Measurements from ENCODE around the gene MYO5C.
"Not testable (repeated sequence)": the region's sequence is repeated elsewhere in the genome, so short reads cannot be mapped to it uniquely, and the experiment has no call there.

The MYO5C gene

GRCh38 chr15:52165494-52166131 is 130.0 kb downstream of the MYO5C start:
- not testable (repeated sequence) for DNase-seq

DNA sequence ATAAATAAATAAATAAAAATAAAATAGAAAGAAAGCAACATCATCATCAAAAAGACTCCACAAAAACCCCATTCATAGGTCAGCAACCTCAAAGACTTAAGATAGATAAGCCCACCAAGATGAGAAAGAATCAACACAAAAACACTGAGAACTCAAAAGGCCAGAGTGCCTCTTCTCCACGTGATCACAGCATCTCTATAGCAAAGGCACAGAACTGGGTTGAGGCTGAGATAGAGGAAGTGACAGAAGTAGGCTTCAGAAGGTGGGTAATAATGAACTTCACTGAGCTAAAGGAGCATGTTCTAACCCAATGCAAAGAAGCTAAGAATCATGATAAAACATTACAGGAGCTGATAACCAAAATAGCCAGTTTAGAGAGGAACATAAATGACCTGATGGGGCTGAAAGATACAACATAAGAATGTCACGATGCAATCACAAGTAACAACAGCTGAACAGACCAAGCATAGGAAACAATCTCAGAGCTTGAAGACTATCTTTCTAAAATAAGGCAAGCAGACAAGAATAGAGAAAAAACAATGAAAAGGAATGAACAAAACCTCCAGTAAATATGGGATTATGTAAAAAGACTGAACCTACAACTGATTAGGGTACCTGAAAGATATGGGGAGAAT is 130.9 kb downstream of the MYO5C start:
- DNase-seq, result no peak

DNA sequence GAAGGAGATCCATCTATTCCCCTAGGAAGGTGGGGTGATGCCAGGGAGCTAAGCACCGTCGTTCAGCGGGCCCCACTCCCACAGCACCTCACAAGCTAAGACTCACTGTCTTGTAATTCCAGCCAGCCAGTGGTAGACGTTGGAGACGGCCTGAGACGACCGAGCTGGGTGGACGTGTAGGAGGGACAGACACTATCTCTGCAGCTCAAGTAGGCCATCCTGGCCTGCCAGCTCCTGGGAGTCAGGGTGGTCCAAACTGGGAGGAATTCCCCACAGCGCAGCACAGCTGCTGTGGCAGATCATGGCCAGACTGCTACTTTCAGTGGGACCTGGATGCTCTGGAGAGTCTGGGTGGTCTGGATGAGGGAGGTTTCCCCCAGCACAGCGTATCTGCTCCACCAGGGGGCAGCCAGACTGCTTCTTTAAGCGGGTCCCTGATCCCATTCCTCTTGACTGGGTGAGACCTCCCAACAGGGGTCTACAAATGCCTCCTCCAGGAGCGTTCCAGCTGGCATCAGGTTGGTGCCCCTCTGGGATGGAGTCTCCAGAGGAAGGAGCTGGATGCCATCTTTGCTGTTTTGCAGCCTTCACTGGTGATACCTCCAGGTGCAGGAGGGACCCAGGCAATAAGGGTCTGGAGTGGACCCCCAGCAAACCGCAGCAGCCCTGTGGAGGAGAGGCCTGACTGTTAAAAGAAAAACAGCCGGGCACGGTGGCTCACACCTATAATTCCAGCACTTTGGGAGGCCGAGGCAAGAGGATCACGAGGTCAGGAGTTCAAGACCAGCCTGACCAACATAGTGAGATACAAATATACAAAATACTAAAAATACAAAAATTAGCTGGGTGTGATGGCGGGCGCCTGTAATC is 132.0 kb downstream of the MYO5C start:
- DNase-seq, result no peak

- DNase-seq, result no peak
Observed at GRCh38 chr15:52162876-52163275, 132.7 kb downstream of the MYO5C start.

GRCh38 chr15:52162260-52162659 is 133.3 kb downstream of the MYO5C start:
- DNase-seq, result no peak

DNA sequence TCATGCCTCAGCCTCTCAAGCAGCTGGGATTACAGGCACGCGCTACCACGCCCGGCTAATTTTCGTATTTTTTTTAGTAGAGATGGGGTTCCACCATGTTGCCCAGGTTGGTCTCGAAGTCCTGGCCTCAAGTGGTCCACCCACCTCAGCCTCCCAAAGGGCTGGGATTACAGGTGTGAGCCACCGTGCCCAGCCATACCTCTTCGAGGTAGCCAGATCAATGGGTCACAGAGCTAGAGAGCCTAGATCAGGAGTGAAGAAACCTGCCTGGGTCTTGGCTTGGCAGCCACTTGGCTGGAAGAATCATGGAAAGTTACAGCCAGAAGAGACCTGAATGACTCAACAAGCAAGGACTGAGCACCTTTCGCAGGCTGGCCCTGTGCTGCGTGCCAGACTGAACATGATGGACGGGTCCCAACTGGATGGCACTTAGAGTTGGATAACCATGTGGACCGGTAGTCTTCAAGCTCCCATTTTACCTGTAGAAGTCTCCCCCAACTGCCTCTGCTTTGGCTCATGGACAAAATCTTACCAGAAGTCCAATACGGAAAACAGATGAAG is 134.1 kb downstream of the MYO5C start:
- DNase-seq, result no peak

DNA sequence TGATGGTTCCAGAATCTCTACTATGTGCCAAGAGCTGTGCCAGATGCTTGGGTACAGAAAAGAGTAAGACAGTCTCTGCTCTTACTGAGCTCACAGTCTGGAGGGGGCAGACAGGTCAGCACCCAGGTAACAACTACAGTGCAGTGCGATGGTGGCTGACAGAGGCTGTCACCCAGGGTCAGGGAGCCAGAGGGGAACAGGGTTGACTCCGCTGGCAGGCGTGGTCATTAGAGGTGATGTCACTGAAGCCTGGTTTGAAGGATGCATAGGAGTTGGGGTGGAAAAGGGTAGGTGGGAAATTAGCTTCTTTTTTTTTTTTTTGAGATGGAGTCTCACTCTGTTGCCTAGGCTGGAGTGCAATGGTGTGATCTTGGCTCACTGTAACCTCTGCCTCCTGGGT is 136.0 kb downstream of the MYO5C start:
- no peak for DNase-seq

DNA sequence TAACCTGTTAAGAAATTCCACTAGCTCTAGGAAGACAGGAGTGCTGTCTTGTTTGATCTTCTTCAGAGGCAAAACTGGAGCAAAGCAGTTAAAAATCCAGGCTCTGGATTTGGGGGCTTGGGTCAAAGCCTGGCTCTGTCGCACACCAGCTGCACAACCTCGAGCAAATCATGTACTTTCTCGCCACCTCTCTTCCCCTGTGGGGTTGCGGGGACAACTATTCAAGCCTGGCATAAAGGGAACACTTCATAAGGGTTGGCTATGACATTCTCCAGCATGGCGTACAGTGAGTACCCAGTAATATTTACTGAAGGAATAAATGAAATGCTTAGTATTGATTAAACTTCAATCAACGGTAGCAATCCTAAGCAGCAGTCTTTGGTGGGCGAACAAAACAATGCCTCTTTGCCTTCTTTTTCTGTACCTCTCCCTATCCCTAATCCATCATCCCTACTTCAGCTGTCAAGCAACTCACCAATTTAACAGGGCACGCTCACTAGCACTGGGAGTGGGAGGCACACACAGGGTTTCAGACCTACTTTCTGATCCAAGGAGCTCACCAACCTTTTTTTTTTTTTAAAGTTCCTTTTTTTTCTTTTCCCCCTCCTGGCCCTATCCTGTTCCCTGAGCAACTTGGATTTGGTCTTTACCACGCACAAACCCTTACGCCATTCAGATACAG is 137.4 kb downstream of the MYO5C start:
- no peak for DNase-seq

GRCh38 chr15:52155878-52156277 is 139.7 kb downstream of the MYO5C start:
- no peak for DNase-seq

DNA sequence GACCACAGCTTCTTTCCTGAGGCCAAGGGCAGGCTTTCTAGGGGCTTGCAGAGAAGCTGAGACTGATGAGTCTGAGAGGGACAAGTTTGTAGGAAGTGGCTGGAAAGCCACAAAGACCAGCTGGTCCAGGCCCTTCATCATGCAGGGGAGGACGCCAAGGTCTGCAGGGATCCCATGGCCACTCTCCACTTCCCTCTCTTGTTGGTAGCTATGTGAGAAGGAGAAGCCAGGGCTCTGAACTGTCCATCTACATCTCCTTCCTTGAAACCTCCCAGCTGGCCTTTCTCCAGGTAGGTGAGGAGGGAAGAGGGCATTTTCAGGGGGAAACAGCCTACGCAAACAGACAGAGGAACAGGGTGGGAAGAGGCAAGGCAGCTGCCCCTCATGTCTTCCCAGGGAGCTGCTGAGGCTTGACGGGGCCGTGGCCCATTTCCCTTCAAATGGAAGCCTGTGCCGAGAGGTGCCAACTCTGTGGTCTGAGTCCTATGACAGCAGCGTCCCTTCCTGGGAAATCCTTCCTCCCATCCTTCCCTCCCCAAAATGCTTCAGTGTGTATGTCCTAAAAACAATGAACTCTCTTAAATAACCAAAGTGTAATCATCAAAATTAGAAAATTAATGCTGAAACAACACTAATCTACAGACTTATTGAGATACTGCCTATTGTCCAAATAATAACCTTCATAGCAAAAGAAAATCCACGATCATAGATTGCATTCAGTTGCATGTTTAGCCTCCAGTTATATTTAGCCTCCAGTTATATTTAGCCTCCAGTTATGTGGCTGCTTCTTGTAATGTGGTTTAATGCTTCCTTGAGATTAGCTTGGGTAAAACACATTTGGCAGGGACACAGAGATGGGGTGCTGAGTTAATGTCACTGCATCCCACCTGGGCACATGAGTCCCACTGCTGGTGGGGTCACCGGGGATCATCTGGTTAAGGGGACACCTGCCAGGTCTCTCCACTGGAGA is 140.4 kb downstream of the MYO5C start:
- no peak for DNase-seq

DNA sequence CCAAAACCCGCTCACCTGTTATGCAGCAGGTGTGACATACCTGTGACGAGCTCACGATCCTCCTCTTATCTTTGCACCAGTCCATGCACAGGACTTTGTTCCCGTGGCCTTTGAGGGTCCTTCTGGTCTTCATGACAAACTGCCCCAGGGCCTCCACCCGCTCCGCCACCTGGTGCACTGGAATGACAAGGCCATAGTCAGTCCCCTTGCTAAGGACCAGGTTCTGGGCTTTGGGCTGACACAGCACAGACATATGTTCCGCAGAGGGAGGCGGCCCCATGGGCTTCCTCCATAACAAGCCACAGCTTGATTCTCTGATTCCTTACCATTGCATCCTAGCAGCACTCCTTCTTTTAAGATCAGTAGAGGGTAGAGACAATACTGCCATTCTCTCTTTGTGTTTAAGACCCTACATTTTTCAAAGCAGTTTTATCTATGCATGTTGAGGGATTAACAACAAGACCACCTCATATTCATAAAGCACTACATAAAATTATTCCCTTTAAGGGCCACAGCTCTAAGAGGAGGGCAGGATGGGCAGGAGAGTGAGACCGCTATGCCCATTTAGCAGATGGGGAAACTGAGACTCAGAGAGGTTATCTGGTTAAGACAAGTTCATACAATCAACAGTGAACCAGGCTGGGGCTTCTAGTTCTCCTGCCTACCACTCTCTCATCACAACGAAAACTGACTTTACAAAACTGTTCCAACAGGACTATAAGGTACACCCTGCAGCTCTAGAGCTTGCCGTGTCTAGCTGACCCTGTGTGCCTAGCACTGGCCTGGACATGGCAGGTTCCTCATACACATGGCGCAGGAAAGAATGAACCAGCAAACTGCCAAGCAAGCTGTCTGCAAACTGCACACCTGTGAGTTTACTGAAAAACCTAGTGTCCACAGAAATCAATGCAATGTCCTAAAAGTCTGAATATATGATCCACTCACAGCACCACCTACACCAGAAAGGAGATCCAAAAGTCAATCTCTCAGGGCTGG is 141.4 kb downstream of the MYO5C start:
- DNase-seq, result no peak

DNA sequence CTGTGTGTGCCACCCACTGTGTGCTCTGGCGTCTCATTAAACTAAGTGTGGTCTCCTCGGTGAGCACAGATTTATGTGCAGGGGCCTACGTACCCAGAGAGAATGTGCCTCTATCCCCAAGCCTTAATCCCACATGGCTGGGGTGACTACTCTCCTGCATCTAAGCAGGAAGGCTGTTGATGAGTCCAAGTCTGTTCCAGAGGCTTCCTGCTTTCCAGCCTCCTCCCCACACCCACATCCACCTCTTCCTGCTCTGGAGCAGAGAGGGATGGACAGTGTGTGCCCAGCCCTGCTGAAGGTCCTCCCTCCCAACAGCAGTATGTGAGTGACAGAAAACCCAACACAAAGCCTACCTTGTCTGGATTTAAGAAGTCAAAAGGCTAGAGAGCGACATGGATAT is 144.3 kb downstream of the MYO5C start:
- DNase-seq, result no peak

DNA sequence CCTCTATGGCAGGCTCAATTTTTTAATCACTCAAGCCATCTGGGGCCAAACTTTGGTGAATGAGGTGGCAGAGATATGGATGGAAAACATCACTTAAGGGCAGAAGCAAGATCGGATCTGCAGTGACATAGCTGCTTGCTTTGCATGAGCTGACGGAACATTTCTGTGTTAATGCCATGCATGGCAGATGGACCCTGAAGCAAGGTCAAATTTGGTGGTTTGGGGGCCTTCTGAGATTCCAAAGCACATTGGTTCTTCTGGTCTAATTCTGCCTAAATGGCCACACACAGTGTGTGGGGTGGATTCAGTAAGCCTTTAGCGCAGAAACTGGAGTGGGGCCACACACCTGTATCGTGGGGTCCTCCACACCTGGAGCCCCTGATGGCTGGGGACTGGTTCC is 144.7 kb downstream of the MYO5C start:
- no peak for DNase-seq

DNA sequence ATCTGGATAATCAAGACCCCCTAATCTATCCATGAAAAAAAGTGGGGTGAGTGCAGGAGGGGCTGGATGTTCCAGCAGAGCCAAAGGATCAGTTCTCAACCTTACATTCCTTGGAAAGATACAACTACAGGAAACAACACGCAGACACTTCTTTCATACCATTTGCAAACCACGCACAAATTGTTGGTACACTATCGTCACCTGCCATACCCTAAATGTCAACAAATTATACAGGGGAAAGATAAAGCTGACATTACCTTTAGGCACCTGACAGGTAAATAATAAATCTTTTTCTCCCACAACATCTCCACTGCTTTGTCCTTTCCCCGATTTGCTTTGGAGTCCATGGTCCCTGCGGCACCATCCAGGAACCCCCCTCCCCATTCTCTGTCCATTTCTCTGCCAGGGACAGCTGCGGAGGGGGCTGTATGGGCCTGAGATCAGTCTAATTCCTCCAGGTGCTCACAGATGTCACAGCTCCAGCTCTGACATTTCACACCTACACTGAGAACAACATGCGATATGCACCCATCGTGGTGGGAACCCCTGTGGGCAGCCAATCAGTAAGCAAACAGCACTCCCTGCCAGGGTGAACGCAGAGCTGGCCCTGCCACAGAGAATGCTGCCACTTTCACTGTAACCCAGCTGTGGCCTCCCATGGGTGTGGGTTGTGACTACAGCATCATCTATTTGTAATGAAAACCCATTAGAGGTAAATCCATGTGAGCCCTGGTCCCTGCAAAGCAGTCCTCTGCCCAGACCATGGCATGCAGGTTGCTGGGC is 145.4 kb downstream of the MYO5C start:
- no peak for DNase-seq

DNA sequence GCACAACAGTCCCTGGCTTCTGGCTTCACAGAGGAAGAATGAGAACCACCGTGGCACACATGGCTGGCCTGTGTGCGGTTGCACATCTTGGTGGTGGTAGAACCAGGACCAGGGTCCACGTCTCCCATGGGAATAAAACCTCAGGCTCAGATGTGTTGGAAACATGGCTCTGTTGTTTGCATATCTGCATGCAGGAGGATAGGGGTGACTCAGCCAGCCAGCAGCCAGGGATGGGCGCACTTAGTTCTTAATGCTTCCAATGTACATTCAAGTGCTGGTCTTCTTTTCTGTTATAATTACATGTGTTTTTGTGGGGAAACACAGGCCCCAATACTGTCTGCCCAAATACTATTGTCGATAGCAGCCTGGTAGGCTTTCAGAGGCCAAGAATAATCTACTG is 147.2 kb downstream of the MYO5C start:
- DNase-seq, result no peak

DNA sequence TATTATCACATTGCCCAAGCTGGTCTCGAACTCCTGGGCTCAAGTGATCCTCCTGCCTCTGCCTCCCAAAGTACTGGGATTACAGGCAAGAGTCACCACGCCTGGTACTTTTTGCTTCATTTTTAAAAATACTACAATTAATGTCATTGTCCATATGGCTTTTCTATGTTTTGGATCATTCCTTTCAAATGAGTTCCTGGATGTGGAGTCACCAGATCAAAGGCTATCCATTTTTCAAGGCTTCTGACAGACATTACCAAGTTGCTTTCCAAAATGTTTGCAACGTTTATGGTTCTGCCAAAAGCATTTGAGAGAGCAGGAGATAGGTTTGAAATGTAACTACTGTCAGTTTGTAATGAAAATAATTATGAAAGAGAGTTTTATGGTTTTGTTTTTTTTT is 148.8 kb downstream of the MYO5C start:
- DNase-seq, result no peak

DNA sequence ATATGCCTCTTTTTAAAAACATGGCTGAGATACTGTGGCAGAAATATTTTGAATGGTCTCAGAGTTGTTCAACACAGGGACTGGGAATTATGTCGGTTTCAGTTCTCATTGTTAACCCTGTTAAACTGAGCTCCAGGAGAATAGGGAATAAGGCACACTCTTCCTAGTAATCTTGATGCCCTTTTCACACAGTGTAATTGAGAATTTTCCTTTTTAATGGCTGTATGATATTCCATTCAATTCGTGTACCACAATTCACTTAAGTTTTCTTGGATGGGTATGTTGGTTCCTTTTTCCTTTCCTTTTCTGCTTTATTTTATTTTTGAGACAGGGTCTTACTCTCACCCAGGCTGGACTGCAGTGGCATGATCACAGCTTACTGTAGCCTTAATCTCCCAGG is 149.3 kb downstream of the MYO5C start:
- DNase-seq, result no peak

- no peak for DNase-seq
Observed at GRCh38 chr15:52144656-52145178, 150.9 kb downstream of the MYO5C start.

- DNase-seq, result no peak
Observed at GRCh38 chr15:52143873-52144272, 151.7 kb downstream of the MYO5C start.

Data from NCI-H1092 treated with DMSO at 0.1 percent for 48 hours (cell line).